Activated CD8-positive, alpha-beta T cell treated with anti-CD3 and anti-CD28 coated beads for 36 hours (primary cell): ENCODE data around the gene EIF4G3. TPM values are rescaled to one million over a fixed set of nuclear protein-coding genes. Genes with fewer than 3 reads are reported as not detected.
"Not testable (repeated sequence)": the region's sequence is repeated elsewhere in the genome, so short reads cannot be mapped to it uniquely, and the experiment has no call there.

Source experiments
- ATAC-seq: fragments of 200-7000 bp; cut with Tn5 transposase; one replicate; pipeline ENCODE4 v1.10.0; 2021; ENCODE audit warnings: mild to moderate bottlenecking, moderate library complexity
- CTCF ChIA-PET: fragments of 350-600 bp; sonication (Branson Sonifier 250); formaldehyde crosslinking; loops from one replicate; lab custom pipeline; 2021; ENCODE audit warnings: antibody characterized with exemption; lab: Charles Lee
- POLR2A ChIA-PET: fragments of 350-600 bp; sonication (Branson Sonifier 250); formaldehyde crosslinking; loops from one replicate; lab custom pipeline; 2021; ENCODE audit warnings: antibody characterized with exemption; lab: Charles Lee
- DNase-seq: peaks from one replicate; pipeline ENCODE4 v3.0.0-alpha.2; 2020
- H3K27ac Mint-ChIP-seq: one replicate; pipeline ENCODE4 v1.8.0; 2021; ENCODE audit warnings: mild to moderate bottlenecking, mixed read lengths
- H3K27me3 Mint-ChIP-seq: one replicate; pipeline ENCODE4 v1.8.0; 2021; ENCODE audit warnings: mixed read lengths
- H3K36me3 Mint-ChIP-seq: one replicate; pipeline ENCODE4 v1.8.0; 2021; ENCODE audit warnings: low read depth, mixed read lengths
- H3K4me1 Mint-ChIP-seq: one replicate; pipeline ENCODE4 v1.8.0; 2021; ENCODE audit warnings: low read depth, mixed read lengths
- H3K4me3 Mint-ChIP-seq: one replicate; pipeline ENCODE4 v1.8.0; 2021; ENCODE audit warnings: mild to moderate bottlenecking, moderate library complexity, mixed read lengths
- H3K9me3 Mint-ChIP-seq: one replicate; pipeline ENCODE4 v1.8.0; 2021; ENCODE audit warnings: mixed read lengths
- intact Hi-C: fragments of 100-400 bp; cut with micrococcal nuclease; formaldehyde crosslinking; loops from one replicate; pipeline ENCODE4 v1.10.0; 2022
- total RNA-seq, 2 experiments: library from RNA; stranded (reverse); gene quantifications; one replicate each; pipeline ENCODE4 v1.2.3, GENCODE V29; 2021
- TF ChIP-seq, protein P1 (sequence below): fragments of 200-600 bp; IDR thresholded peaks from one replicate; pipeline ENCODE4 v1.8.0; 2022; ENCODE audit warnings: antibody characterized with exemption, mild to moderate bottlenecking

Gene EIF4G3
- total RNA-seq, 2 experiments from 2014 or later = 48.2 to 48.4 TPM

DNA sequence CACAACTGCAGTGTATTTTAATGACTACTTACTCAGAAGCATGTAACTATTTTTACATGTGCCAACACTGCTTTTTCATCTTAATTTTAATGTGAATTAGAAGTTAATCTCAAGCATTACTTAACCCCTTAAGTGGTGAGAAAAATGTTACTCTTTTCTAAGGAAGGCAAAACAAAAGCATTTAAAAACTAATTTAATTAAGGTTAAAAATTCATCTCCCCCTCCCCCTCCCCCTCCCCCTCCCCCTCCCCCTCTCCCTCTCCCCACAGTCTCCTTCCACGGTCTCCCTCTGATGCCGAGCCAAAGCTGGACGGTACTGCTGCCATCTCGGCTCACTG lies 362.2 kb downstream of the EIF4G3 start:
- Mint-ChIP-seq H3K4me3 (no peak overlapping the region), H3K36me3 (peaks cover 6% of the 10 kb centered on the region), H3K27ac (no peak overlapping the region), H3K27me3 (no peaks in the 10 kb centered on the region), H3K4me1 (no peaks in the 10 kb centered on the region), H3K9me3 (no peaks in the 10 kb centered on the region)
- ATAC-seq (no peak), DNase-seq (no peak)
- POLR2A ChIA-PET = no interaction called here
- CTCF ChIA-PET = no interaction called here
- intact Hi-C loops = no loop called here
- TF ChIP-seq, protein P1, sequence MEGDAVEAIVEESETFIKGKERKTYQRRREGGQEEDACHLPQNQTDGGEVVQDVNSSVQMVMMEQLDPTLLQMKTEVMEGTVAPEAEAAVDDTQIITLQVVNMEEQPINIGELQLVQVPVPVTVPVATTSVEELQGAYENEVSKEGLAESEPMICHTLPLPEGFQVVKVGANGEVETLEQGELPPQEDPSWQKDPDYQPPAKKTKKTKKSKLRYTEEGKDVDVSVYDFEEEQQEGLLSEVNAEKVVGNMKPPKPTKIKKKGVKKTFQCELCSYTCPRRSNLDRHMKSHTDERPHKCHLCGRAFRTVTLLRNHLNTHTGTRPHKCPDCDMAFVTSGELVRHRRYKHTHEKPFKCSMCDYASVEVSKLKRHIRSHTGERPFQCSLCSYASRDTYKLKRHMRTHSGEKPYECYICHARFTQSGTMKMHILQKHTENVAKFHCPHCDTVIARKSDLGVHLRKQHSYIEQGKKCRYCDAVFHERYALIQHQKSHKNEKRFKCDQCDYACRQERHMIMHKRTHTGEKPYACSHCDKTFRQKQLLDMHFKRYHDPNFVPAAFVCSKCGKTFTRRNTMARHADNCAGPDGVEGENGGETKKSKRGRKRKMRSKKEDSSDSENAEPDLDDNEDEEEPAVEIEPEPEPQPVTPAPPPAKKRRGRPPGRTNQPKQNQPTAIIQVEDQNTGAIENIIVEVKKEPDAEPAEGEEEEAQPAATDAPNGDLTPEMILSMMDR = no peak

DNA sequence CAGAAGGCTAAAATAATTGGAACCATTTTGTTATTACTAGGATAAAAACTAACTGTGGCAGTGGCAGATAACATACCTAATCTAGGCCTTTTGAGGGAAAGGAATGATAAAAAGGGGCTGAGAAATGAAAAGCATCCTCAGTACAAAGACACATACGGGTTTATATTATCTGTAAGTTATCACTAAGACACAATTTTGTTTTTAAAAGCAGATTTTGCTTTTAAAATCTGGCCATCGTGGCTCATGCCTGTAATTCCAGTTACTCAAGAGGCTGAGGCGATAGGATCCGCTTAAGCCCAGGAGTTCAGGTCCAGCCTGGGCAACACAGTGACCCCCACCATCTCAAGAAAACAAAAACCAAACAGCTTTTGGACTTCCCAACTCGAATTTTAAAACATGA lies 364.8 kb downstream of the EIF4G3 start:
- DNase-seq (no peak), ATAC-seq (no peak)
- Mint-ChIP-seq H3K36me3 (peaks cover 12% of the 10 kb centered on the region), H3K4me1 (no peaks in the 10 kb centered on the region), H3K4me3 (no peak overlapping the region), H3K27me3 (no peaks in the 10 kb centered on the region), H3K27ac (no peak overlapping the region), H3K9me3 (no peaks in the 10 kb centered on the region)
- POLR2A ChIA-PET = no interaction called here
- TF ChIP-seq, protein P1 = no peak
- CTCF ChIA-PET = no interaction called here
- intact Hi-C loops = no loop called here

DNA sequence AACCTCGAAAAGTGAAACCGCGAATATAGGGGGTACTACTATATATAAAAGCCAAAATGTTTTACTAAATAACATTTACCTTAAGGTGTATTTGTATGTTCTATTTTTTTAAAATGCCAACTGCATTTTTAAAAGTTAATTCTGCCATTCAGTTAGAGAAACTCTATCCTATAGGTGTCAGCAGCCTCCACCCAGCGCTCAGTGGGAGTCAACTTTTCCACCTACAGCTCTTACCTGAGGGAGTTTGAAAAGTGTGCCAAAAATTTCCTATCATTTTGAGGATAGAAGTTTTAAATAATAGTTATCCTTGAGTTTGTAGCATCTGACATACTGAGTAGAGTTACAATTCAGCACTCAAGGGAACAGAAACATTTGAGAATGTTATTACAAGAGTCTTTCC lies 383.5 kb downstream of the EIF4G3 start:
- DNase-seq (no peak), ATAC-seq (no peak)
- Mint-ChIP-seq H3K27ac (no peak overlapping the region), H3K27me3 (no peaks in the 10 kb centered on the region), H3K36me3 (no peaks in the 10 kb centered on the region), H3K4me1 (peaks cover 1% of the 10 kb centered on the region), H3K4me3 (no peak overlapping the region), H3K9me3 (no peaks in the 10 kb centered on the region)
- intact Hi-C loops = no loop called here
- CTCF ChIA-PET = no interaction called here
- POLR2A ChIA-PET = no interaction called here
- TF ChIP-seq, protein P1 = no peak

GRCh38 chr1:20792196-20792595 lies 384.5 kb downstream of the EIF4G3 start:
- Mint-ChIP-seq H3K4me1 (peaks cover 7% of the 10 kb centered on the region), H3K9me3 (no peaks in the 10 kb centered on the region), H3K27me3 (no peaks in the 10 kb centered on the region), H3K4me3 (no peak overlapping the region), H3K36me3 (no peaks in the 10 kb centered on the region), H3K27ac (no peak overlapping the region)
- intact Hi-C loops = no loop called here
- CTCF ChIA-PET = no interaction called here
- DNase-seq (no peak), ATAC-seq (no peak)
- TF ChIP-seq, protein P1 = no peak
- POLR2A ChIA-PET = no interaction called here

GRCh38 chr1:20790785-20791184 lies 385.9 kb downstream of the EIF4G3 start:
- TF ChIP-seq, protein P1 = no peak
- DNase-seq = no peak
- Mint-ChIP-seq H3K36me3 (peaks cover under 1% of the 10 kb centered on the region), H3K4me3 (no peak overlapping the region), H3K4me1 (peaks cover 7% of the 10 kb centered on the region), H3K27ac (no peak overlapping the region), H3K9me3 (no peaks in the 10 kb centered on the region), H3K27me3 (no peaks in the 10 kb centered on the region)
- ChIA-PET POLR2A (no interaction called here), CTCF (no interaction called here)
- ATAC-seq = no peak
- intact Hi-C loops = no loop called here

GRCh38 chr1:20789598-20789997 lies 387.1 kb downstream of the EIF4G3 start:
- DNase-seq, H3K9me3 Mint-ChIP-seq, H3K27me3 Mint-ChIP-seq, CTCF ChIA-PET, H3K4me3 Mint-ChIP-seq, H3K27ac Mint-ChIP-seq, intact Hi-C loops, H3K36me3 Mint-ChIP-seq, ATAC-seq: not testable (repeated sequence)
- POLR2A ChIA-PET = interaction anchor here (0.6 kb wide), 1 partner anchor 372 kb away, joined by 8 read pairs; no protein-coding TSS in a partner anchor
- H3K4me1 Mint-ChIP-seq = peaks cover 11% of the 10 kb centered on the region
